NCI-H774 (cell line): Measurements from ENCODE around the gene CDO1.

Experiments used
- DNase-seq: peaks from one replicate; lab custom pipeline; 2025; lab: John Stamatoyannopoulos, UW

Gene CDO1

GRCh38 chr5:115816226-115817081, at the start of gene CDO1:
Gene CDO1, minus strand, starts transcription at chr5:115816659. Its CDS starts 262 bp downstream, at chr5:115816397.
- no peak for DNase-seq

DNA sequence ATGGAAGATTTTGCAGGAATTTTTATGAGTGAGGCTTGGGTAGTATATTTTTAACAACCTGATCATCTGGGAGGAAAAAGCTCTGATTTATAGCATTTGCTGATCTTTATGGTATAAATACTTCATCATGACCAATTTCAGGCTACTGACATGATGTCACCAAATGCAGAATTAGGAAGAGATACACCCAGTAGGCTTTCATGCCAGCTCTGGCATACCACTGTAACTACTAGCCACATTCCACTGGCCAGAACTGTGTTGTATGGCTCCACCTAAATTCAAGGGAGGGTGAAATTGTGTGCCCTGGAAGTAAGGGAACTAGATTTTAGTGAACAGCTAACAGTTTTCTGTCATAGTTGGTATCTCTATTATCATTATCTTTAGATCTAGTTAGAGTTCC, 42.9 kb upstream of the CDO1 start:
- no peak for DNase-seq

- no peak for DNase-seq
Observed at GRCh38 chr5:115858396-115858795, 41.9 kb upstream of the CDO1 start.

- DNase-seq = no peak
Observed at GRCh38 chr5:115857626-115858349, 41.3 kb upstream of the CDO1 start.

DNA sequence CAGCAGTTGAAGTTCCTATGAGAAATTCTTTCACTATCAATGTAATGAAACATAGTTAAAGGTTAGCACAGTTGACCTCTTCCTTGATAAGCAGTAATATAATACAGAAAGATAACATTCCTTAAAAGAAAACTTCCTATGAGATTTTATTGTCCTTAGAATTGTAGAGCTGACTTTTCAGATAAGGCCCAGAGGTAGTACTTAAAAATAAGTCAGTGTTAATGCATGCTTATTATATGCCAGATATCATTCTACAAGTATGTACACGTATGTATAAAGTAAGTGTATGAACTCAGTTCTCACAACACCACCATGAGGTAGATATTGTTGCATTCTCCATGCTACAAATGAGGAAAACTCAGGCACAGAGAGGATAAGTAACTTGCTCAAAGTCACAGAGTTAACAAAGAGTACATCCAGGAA, 40.6 kb upstream of the CDO1 start:
- DNase-seq = no peak

DNA sequence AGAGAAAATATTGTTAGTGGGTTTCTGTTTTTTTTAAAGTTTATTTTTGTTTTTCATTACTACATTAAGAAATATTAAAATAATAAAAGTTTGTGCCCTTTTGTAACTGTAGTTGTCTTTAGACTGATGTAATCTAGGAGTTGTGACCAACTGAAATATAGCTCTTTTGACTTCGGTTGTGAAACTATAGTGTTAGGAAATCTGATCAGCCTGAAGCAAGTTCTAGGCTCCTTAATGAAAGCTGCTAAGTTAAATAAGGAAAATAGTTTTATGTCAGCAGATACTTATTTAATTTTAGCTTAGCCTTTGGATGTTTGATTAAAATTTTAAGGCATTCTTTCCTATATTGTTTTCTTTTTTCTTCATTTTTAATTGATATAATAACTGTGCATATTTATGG, 39.5 kb upstream of the CDO1 start:
- no peak for DNase-seq

GRCh38 chr5:115854139-115854538, 37.7 kb upstream of the CDO1 start:
- no peak for DNase-seq

DNA sequence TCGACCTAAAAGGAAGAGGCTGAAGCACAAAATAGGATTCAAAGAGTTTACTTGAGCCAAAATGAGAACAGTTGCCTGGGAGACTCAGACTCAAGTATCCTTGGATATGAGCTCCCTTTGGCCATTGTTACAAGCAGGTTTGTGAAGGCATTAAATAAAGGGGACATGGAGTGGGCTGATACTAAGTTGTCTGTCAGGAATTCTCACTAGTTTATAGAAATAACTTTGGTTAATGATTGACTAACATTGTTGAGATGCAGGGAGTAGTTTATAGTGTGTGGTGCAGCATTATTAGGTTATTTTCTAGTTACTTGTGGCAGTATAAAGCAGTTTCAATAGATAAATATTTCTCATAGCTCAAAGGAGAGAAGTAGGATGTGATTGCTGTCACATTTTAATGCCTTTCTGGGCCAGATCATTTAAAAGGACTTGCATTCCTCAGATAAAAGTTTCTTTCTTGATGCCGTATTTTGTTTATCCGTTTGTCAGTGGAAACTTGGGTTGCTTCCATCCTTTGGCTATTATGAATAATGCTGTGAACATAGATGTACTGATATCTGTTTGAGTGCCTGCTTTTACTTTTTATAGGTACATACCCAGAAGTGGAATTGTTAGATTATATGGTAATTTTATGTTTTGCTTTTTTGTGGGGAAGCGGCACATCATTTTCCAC, 34.4 kb upstream of the CDO1 start:
- DNase-seq = no peak

- no peak for DNase-seq
Observed at GRCh38 chr5:115849258-115849798, 32.9 kb upstream of the CDO1 start.

- DNase-seq = no peak
Observed at GRCh38 chr5:115847290-115847689, 30.8 kb upstream of the CDO1 start.

- no peak for DNase-seq
Observed at GRCh38 chr5:115844321-115844817, 27.9 kb upstream of the CDO1 start.

DNA sequence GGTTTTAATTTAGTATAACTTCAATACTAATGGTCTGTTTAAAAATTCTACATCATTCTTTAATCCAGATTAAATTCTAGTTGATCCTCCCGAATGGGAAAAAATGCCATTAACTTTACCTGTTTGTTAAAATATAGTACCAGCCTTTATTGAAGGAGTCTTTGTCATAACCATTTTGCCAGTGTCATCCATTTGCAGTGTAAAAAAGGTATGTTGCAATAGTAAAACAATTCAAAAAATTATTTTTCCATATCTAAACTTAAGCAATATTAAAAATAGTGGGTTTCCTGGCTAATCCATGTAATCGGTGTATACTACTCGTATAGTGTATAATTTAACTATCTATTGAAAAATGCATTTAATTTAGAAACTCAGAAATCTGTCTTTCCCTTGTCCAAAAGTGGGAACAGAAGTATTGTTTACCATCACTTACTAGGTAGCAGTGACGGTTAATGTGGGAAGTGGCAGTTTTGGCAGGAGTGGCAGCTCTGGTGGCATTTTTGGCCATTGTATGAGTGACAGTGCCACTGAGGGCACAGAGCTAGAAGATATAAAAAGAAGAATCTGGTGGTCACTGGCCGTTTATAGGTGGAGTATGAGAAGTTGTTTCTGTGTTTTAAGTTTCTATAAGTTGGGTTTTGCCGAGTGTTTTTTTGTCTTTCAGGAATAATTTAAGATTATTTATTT, 27.1 kb upstream of the CDO1 start:
- no peak for DNase-seq

GRCh38 chr5:115842952-115843351, 26.5 kb upstream of the CDO1 start:
- peak; percentile 7 for DNase-seq

- peak; percentile 73 for DNase-seq
Observed at GRCh38 chr5:115842089-115842935, 25.9 kb upstream of the CDO1 start.

- DNase-seq = peak; percentile 93
Observed at GRCh38 chr5:115841382-115842088, 25.1 kb upstream of the CDO1 start, which contains the start of the genes AP3S1 and ATG12. Gene AP3S1, plus strand, starts transcription at chr5:115841935. Its CDS starts 103 bp downstream, at chr5:115842038. Gene ATG12, minus strand, starts transcription at chr5:115841565. Its CDS starts 13 bp downstream, at chr5:115841552.

DNA sequence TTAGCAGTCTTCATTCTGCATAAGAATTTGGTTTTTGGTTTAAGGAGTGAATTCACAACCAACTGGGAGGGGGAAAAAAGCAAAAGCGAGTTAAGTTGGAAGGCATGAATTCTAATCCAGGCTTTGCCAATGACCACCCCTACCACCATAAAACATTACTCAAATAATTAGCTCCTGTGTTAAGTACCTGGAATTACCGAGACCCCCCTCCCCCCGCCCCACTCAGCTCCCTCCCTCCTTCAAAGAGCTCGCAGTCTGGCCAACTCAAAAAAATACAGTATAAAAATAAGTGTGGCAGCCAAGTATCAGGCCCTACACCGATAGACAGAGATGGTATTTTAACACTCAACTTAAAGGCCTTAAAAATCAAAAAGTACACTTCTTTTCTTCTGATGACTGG, 24.4 kb upstream of the CDO1 start:
- no peak for DNase-seq

GRCh38 chr5:115838885-115839518, 22.5 kb upstream of the CDO1 start:
- DNase-seq = no peak

DNA sequence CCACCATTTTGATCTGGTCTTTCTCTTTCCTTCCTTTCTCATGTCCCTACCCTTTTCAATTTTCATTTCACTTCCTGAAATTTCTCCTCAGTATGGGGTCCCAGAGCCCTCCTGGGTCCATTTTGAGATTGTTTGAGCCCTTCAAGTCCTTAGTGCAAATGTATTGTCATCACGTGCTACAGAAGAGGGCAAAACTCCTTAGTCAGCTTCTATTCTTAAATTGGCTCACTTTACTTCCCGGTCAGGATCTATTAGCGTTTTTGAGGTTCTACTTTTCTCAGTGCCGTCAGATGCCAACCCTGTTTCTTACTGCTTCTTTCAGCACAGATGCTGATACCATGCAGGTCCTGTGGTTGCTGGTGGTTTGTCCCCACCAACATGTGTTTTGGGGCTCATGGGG, 19.0 kb upstream of the CDO1 start:
- DNase-seq = no peak

- peak; percentile 10 for DNase-seq
Observed at GRCh38 chr5:115831163-115831768, 14.8 kb upstream of the CDO1 start.
